Measurements from ENCODE around the gene ZNF263. TPM values are rescaled to one million over a fixed set of nuclear protein-coding genes. Genes with fewer than 3 reads are reported as not detected.

Gene ZNF263
- total and polyA plus RNA-seq, 2 experiments from 2014 or later = 9.2 to 66.9 TPM

Other genes starting within 250 kb of the ZNF263 start
- gene BICDL2, start 246.5 kb upstream of the ZNF263 start, total RNA-seq (2014; rRNA removed; shearing (Covaris generic)) = 17.5 and 18.4 TPM in 2 replicates
- 12.7 and 13.4 TPM in 2 replicates for gene BICDL2, start 246.5 kb upstream of the ZNF263 start, polyA plus RNA-seq (2016; fragmentation: Nextera tagmentation; extraction: Ambion mirVana)
- 15.9 and 18.8 TPM in 2 replicates for gene MMP25, start 236.9 kb upstream of the ZNF263 start, total RNA-seq (2014; rRNA removed; shearing (Covaris generic))
- 6.1 and 7.7 TPM in 2 replicates for gene MMP25, start 236.9 kb upstream of the ZNF263 start, polyA plus RNA-seq (2016; fragmentation: Nextera tagmentation; extraction: Ambion mirVana)
- 2.3 TPM in 1 of 2 replicates, not detected in the other for gene IL32, start 217.9 kb upstream of the ZNF263 start, total RNA-seq (2014; rRNA removed; shearing (Covaris generic))
- 6.1 and 7.7 TPM in 2 replicates for gene IL32, start 217.9 kb upstream of the ZNF263 start, polyA plus RNA-seq (2016; fragmentation: Nextera tagmentation; extraction: Ambion mirVana)
- 434 and 519 TPM in 2 replicates for gene ZSCAN10, start 184.2 kb upstream of the ZNF263 start, total RNA-seq (2014; rRNA removed; shearing (Covaris generic))
- gene ZSCAN10, start 184.2 kb upstream of the ZNF263 start, polyA plus RNA-seq (2016; fragmentation: Nextera tagmentation; extraction: Ambion mirVana) = 217 and 220 TPM in 2 replicates
- gene ZNF205, start 170.9 kb upstream of the ZNF263 start, total RNA-seq (2014; rRNA removed; shearing (Covaris generic)) = 29.1 and 29.9 TPM in 2 replicates
- gene ZNF205, start 170.9 kb upstream of the ZNF263 start, polyA plus RNA-seq (2016; fragmentation: Nextera tagmentation; extraction: Ambion mirVana) = 15.7 and 16.6 TPM in 2 replicates
- gene ZNF213, start 148.5 kb upstream of the ZNF263 start, total RNA-seq (2014; rRNA removed; shearing (Covaris generic)) = 10.4 and 10.6 TPM in 2 replicates
- gene ZNF213, start 148.5 kb upstream of the ZNF263 start, polyA plus RNA-seq (2016; fragmentation: Nextera tagmentation; extraction: Ambion mirVana) = 2.9 and 3.5 TPM in 2 replicates
- 0.38 TPM in 1 of 2 replicates, not detected in the other for gene OR1F1, start 95.3 kb upstream of the ZNF263 start, total RNA-seq (2014; rRNA removed; shearing (Covaris generic))
- gene OR1F1, start 95.3 kb upstream of the ZNF263 start, polyA plus RNA-seq (2016; fragmentation: Nextera tagmentation; extraction: Ambion mirVana) = not detected in 2 replicates
- 9.7 and 12.5 TPM in 2 replicates for gene ZNF200, start 48.3 kb upstream of the ZNF263 start, total RNA-seq (2014; rRNA removed; shearing (Covaris generic))
- 8.0 and 9.2 TPM in 2 replicates for gene ZNF200, start 48.3 kb upstream of the ZNF263 start, polyA plus RNA-seq (2016; fragmentation: Nextera tagmentation; extraction: Ambion mirVana)
- gene MEFV, start 26.9 kb upstream of the ZNF263 start, total RNA-seq (2014; rRNA removed; shearing (Covaris generic)) = 0.07 and 0.19 TPM in 2 replicates
- not detected in 2 replicates for gene MEFV, start 26.9 kb upstream of the ZNF263 start, polyA plus RNA-seq (2016; fragmentation: Nextera tagmentation; extraction: Ambion mirVana)
- gene TIGD7, start 21.9 kb downstream of the ZNF263 start, total RNA-seq (2014; rRNA removed; shearing (Covaris generic)) = 8.0 and 8.5 TPM in 2 replicates
- 3.9 and 4.1 TPM in 2 replicates for gene TIGD7, start 21.9 kb downstream of the ZNF263 start, polyA plus RNA-seq (2016; fragmentation: Nextera tagmentation; extraction: Ambion mirVana)
- gene ZNF75A, start 22.0 kb downstream of the ZNF263 start, total RNA-seq (2014; rRNA removed; shearing (Covaris generic)) = 31.3 and 36.9 TPM in 2 replicates
- 24.3 and 29.6 TPM in 2 replicates for gene ZNF75A, start 22.0 kb downstream of the ZNF263 start, polyA plus RNA-seq (2016; fragmentation: Nextera tagmentation; extraction: Ambion mirVana)
- gene OR2C1, start 72.4 kb downstream of the ZNF263 start, total RNA-seq (2014; rRNA removed; shearing (Covaris generic)) = not detected in 2 replicates
- gene OR2C1, start 72.4 kb downstream of the ZNF263 start, polyA plus RNA-seq (2016; fragmentation: Nextera tagmentation; extraction: Ambion mirVana) = not detected in 2 replicates
- 16.5 and 19.2 TPM in 2 replicates for gene ZSCAN32, start 117.5 kb downstream of the ZNF263 start, total RNA-seq (2014; rRNA removed; shearing (Covaris generic))
- gene ZSCAN32, start 117.5 kb downstream of the ZNF263 start, polyA plus RNA-seq (2016; fragmentation: Nextera tagmentation; extraction: Ambion mirVana) = 9.6 and 11.7 TPM in 2 replicates
- 13.2 and 13.8 TPM in 2 replicates for gene ZNF174, start 117.7 kb downstream of the ZNF263 start, total RNA-seq (2014; rRNA removed; shearing (Covaris generic))
- gene ZNF174, start 117.7 kb downstream of the ZNF263 start, polyA plus RNA-seq (2016; fragmentation: Nextera tagmentation; extraction: Ambion mirVana) = 9.0 and 10.8 TPM in 2 replicates
- gene ZNF597, start 160.0 kb downstream of the ZNF263 start, total RNA-seq (2014; rRNA removed; shearing (Covaris generic)) = 2.4 and 3.8 TPM in 2 replicates
- gene ZNF597, start 160.0 kb downstream of the ZNF263 start, polyA plus RNA-seq (2016; fragmentation: Nextera tagmentation; extraction: Ambion mirVana) = 0.87 and 1.2 TPM in 2 replicates
- gene NAA60, start 160.2 kb downstream of the ZNF263 start, total RNA-seq (2014; rRNA removed; shearing (Covaris generic)) = 32.4 and 42.6 TPM in 2 replicates
- gene NAA60, start 160.2 kb downstream of the ZNF263 start, polyA plus RNA-seq (2016; fragmentation: Nextera tagmentation; extraction: Ambion mirVana) = 36.5 and 40.3 TPM in 2 replicates
- not detected in 2 replicates for gene C16orf90, start 212.0 kb downstream of the ZNF263 start, total RNA-seq (2014; rRNA removed; shearing (Covaris generic))
- gene C16orf90, start 212.0 kb downstream of the ZNF263 start, polyA plus RNA-seq (2016; fragmentation: Nextera tagmentation; extraction: Ambion mirVana) = not detected in 2 replicates
- 3.8 and 7.8 TPM in 2 replicates for gene CLUAP1, start 217.5 kb downstream of the ZNF263 start, total RNA-seq (2014; rRNA removed; shearing (Covaris generic))
- 10.9 and 11.3 TPM in 2 replicates for gene CLUAP1, start 217.5 kb downstream of the ZNF263 start, polyA plus RNA-seq (2016; fragmentation: Nextera tagmentation; extraction: Ambion mirVana)